GM18519 (cell line): Measurements from ENCODE around the gene TCP11.

Experiments used
- ATAC-seq: cut with Tn5 transposase; IDR thresholded peaks from one replicate; pipeline ENCODE4 v1.9.1; 2021; ENCODE audit warnings: mild to moderate bottlenecking, moderate library complexity; ENCODE audit not compliant: unreplicated experiment, low FRiP score

Gene TCP11

GRCh38 chr6:35173427-35174087 is 32.4 kb upstream of the TCP11 start:
- no peak for ATAC-seq

- no peak for ATAC-seq
Measured at GRCh38 chr6:35173044-35173426, 31.9 kb upstream of the TCP11 start.

- ATAC-seq = no peak
Measured at GRCh38 chr6:35170891-35171290, 29.8 kb upstream of the TCP11 start.

- ATAC-seq = no peak
Measured at GRCh38 chr6:35170166-35170565, 29.0 kb upstream of the TCP11 start.

GRCh38 chr6:35168461-35168861 is 27.3 kb upstream of the TCP11 start:
- no peak for ATAC-seq

- ATAC-seq = no peak
Measured at GRCh38 chr6:35167505-35167904, 26.4 kb upstream of the TCP11 start.

GRCh38 chr6:35166520-35166919 is 25.4 kb upstream of the TCP11 start:
- ATAC-seq = no peak

- no peak for ATAC-seq
Measured at GRCh38 chr6:35166116-35166515, 25.0 kb upstream of the TCP11 start.

- no peak for ATAC-seq
Measured at GRCh38 chr6:35165630-35166071, 24.5 kb upstream of the TCP11 start.

GRCh38 chr6:35164868-35165267 is 23.7 kb upstream of the TCP11 start:
- ATAC-seq = no peak

GRCh38 chr6:35164277-35164676 is 23.1 kb upstream of the TCP11 start:
- ATAC-seq = no peak

- no peak for ATAC-seq
Measured at GRCh38 chr6:35163836-35164235, 22.7 kb upstream of the TCP11 start.

- no peak for ATAC-seq
Measured at GRCh38 chr6:35161776-35162607, 20.9 kb upstream of the TCP11 start.

GRCh38 chr6:35161266-35161665 is 20.1 kb upstream of the TCP11 start:
- no peak for ATAC-seq

- ATAC-seq = no peak
Measured at GRCh38 chr6:35160642-35161041, 19.5 kb upstream of the TCP11 start.

GRCh38 chr6:35158520-35158919 is 17.4 kb upstream of the TCP11 start:
- no peak for ATAC-seq

- ATAC-seq = no peak
Measured at GRCh38 chr6:35154947-35155346, 13.8 kb upstream of the TCP11 start.

- ATAC-seq = no peak
Measured at GRCh38 chr6:35154262-35154661, 13.1 kb upstream of the TCP11 start.

GRCh38 chr6:35152067-35152707 is 11.0 kb upstream of the TCP11 start:
- no peak for ATAC-seq

- no peak for ATAC-seq
Measured at GRCh38 chr6:35151466-35151865, 10.3 kb upstream of the TCP11 start.

GRCh38 chr6:35149891-35150566 is 8.9 kb upstream of the TCP11 start:
- no peak for ATAC-seq
